HG03025 (cell line): Measurements from ENCODE around the gene TOR1A.
"Not testable (repeated sequence)": the region's sequence is repeated elsewhere in the genome, so short reads cannot be mapped to it uniquely, and the experiment has no call there.

Source experiments
- ATAC-seq: cut with Tn5 transposase; IDR thresholded peaks from one replicate; pipeline ENCODE4 v1.9.1; 2021; ENCODE audit warnings: mild to moderate bottlenecking, moderate library complexity; ENCODE audit not compliant: unreplicated experiment, low FRiP score

TOR1A gene

DNA sequence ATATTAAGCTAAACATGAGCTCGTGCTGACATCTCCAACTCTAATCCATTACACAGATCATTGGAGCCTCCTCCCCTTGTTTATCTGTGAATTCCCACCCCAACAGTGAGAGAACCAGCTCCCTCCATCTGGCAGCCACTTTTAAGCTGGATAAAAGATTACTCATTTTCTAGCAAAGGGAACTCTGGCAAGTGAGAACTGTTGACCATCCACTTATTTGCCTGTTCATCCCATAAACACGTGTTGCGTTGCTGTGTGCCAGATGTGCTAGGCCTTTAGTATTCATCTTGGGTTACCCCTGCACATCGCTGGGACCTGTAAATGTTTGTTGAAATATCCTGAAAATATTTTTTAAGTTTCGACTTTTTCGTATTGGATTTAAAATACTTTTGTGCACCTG is 2.4 kb upstream of the TOR1A start:
- ATAC-seq: no peak

DNA sequence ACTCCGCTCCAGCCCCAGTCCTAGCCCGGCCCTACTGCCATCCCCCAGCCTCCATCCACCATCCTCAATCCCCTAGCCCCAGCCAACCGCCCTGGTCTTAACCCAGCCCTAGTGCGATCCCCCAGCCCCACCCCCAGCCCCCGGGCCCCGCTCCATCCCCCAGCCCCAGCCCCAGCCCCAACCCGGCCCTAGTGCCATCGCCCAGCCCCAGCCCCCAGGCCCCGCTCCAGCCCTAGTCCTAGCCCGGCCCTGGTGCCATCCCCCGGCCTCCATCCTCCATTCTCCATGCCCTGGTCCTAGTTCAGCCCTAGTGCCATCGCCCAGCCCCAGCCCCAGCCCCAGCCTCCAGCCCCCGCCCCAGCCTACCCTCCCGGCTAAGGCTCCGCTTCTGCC is 398 bp downstream of the TOR1A start:
- ATAC-seq: peak; percentile 24

DNA sequence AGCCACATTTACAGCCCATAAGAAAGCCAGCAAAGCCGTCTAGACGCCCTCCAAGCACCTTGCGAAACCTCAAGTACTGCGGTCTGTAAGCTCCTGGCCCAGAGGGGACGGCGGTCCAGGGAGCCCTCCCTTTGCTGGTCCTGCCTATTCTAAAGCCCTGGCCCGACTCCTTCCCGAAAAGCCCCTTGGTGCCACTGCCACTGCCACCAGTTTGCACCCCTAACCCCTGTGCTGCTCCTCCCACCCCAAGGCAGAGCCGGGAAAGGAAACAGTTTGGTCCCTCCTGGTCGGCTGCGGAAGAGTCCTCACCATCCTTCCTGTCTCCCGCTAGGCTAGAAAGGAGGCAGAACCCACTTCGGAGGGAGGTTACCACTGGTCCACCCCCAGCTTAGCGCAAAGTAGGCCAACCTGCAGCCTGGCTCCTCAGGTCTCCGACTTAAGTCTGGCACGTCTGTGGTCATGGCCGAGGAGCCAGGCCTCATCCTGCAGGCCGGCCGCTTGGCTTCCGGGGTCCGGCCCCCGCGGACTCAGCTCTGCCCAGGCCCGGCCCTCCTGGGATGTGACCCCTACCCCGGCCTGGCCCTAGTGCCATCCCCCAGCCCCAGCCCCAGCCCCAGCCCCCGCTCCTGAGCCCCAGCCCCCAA is 916 bp downstream of the TOR1A start:
- no peak for ATAC-seq

DNA sequence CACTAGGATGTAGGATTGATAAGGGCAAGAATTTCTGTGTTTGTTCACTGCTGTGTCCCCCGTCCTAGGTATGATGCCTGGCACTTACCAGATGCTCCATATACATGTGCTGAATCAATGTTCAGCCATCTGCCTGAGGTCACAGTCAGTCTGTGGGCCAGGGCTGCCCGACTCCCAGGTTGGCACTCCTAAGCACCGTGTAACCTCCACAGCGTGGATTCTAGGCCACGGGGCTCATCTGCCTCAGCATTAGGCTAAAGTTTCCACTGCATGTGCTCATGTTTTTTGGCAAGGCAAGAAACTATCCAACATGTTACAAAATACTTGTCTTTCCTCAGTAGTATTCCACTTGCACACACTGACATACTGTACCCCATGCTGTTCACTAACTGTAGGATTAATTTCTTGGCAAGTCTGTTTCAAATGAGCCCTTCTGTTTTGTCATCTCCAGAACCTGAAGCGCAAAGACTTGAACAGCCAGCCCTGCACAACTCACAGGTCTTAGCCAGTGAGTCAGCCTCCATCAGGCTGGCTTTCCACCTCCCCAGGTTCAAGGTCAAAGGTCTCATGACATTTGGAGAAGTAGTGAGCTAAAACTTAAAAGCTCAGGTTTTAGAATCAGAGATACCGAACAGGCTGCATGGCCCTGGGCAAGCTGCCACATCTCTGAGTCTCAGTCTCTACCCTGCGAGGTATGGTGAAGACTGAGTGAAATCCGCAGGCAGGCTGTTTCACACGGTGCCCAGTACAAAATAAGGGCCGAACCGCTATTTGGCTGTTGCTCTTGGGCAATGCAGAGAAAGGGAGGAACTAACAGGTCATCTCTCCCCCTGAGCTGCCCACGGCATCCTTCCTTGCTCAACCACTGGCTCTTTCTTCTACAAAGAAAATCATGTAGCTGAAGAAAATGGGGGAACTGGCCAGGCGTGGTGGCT is 7.2 kb downstream of the TOR1A start:
- no peak for ATAC-seq

DNA sequence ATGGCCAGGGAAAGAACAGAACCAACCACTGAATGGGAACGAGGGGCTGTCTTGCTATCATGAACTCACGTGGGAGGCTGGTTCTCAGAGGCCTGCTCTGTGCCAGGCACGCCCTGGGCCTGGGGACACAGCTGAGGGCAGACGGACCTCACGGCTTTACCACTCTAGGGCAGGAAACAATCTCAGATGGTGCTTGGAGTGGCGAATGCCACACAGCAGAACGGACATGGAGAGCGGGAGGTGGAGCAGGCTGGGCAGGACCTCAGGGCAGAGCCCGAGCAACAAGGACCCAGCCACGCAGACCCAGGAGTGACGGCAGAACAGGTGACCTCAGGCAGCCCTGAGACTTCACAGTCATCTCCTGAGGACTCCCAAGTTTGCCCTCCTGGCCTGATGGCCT is 8.7 kb downstream of the TOR1A start:
- ATAC-seq: no peak

DNA sequence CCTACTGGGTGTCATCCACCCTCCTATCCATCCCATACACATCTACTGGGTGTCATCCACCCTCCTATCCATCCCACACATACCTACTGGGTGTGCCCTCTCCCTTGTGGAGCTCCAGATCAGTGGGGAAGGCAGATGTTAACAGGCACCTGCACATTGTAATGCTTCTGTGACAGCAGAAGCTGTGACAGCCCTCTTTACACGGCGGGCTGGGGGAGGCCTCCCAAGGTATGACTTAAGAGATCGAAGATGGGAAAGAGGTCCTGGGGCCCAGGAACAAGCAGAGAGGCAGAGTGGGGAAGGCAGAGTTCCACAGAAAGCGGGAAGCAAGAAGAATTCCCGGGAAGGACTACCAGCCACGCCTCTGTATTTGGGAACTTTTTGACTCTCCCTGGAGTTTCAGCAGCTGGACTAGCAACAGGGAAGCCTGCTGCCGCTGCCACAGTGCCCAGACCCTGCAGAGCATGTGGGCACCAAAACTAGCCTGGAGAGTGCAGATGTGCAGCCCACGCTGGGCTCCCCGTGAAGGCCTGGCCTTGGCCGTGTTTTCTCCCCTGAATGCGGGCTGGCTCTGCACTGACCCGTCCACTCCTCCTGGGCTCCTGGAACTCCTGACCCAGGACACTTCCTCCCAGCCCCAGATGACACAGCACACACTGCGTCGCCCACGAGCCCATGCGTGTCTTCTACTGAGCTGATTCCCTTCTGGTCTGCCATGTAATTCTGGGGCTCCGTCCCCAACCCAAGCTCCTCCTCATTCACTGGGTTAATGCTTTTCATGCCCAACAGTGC is 9.3 kb downstream of the TOR1A start:
- ATAC-seq: no peak

DNA sequence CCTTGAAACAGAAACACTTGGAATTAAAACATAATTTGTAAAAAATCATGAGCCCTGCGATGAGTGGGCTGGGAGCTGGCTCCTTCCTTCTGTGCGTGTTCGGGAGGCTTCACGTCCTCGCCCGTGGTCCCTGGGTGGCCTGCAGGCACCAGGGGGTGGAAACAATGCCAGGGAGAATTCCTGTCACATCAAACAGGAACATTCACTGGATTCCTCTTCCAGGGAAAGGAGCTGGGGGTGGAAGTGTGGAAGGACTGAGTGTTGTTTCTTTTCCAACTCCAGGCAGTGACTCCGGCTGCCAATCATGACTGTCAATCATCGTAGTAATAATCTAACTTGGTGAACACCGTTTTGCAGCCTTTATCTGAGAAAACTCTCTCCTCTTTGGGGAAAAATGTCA is 10.3 kb downstream of the TOR1A start:
- ATAC-seq: no peak

DNA sequence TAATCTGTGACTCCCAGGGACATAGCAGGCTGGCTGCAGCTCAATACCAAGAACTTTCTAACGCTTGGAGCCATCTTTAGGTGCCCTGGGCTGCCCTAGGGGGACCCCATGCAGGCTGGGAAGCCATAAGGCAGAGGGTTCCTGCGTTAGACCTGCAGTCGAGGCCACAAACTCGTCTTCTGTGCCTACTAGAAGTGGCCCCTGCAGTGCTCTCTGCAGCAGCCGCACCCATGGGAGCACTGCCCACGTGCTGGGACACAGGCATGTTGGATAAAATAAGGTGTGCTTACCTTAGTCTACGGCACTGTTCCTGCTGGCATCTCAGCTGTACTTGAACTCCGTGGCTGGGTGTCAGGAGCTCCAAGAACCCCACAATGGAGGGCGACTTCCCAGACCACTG is 11.6 kb downstream of the TOR1A start:
- no peak for ATAC-seq

DNA sequence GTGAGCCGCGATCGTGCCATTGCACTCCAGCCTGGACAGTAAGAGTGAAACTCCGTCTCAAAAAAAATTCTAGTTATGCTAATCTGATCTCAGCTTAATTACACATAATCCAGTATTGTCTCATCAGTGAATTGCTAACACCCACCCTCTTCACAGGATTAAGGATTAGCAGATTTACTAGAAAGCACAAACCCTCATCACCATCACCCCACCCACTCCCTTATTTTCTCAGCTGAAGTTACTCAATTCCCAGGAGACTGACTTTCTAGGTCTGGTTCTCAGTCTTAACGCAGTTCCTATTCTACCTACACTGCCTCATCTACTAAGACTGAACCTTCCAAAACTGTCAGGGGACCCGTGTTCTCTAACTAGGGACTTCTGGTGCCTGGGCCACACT is 12.0 kb downstream of the TOR1A start:
- ATAC-seq: no peak

DNA sequence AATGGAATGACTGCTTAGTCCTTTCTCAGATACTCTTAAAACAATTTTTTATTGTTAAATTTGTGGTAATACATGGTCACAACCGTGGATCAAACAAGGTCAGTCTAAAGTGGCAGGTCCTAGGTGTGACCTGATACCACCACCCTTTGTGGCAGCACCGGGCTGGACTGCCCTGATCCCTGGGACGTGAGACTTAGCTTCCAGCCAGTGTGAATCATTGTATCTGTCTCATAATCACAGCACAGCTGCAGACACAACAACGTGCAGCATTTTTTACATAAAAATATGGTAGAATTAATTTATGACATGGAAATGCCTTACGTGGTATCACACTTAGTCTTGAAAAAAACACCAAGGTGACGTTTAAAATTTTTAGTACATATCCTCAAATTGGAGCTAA is 13.1 kb downstream of the TOR1A start:
- no peak for ATAC-seq

DNA sequence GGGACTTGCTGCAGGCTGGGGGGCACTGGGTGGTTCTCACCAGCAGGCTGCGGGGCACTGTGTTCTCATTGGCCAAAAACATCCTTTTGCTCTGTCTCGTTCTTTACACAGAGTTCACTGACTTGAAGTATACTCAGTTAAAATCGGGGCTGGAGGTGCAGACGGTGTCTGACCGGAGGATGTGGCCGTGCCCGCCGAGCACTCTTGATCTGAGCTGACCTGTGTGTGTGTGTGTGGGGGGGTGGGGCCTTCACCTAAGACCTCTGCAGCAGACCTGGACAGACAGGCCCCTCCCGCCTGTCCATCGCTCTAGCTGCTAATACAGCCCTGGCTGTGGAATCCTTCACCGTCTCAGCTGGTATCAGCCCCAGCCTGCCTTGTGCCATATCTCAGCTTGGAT is 13.8 kb downstream of the TOR1A start:
- no peak for ATAC-seq

DNA sequence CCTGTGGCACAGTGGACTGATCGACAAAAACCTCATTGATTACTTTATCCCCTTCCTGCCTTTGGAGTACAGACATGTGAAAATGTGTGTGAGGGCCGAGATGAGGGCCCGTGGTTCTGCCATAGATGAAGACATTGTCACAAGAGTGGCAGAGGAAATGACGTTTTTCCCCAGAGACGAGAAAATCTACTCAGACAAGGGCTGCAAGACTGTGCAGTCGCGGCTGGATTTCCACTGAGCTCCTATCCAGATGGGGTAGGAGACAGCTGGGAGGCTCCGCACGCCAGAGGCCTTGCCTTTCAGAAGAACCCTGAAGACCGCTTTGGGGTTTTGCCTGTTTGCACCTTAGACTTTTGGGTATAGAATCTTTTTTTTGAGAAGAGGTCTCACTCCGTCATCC is 14.6 kb downstream of the TOR1A start:
- ATAC-seq: no peak

DNA sequence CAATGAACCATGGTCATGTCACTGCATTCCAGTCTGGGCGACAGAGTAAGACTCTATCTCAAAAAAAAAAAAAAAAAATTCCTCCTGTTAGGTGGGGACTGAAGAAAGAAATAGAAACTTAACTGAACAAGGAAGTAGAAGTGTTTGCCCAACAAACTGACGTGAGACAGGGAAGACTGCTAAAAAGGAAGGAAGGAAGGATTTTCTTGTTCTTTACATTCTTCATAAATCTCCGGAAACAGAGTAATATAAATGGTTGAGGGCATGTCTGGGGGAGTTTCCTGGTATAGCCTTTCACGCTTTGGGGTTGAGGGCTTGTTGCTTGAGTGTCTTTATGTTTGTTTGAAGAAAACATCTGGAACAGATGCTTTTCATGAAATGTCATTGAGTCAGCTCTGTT is 17.9 kb downstream of the TOR1A start:
- ATAC-seq: no peak

DNA sequence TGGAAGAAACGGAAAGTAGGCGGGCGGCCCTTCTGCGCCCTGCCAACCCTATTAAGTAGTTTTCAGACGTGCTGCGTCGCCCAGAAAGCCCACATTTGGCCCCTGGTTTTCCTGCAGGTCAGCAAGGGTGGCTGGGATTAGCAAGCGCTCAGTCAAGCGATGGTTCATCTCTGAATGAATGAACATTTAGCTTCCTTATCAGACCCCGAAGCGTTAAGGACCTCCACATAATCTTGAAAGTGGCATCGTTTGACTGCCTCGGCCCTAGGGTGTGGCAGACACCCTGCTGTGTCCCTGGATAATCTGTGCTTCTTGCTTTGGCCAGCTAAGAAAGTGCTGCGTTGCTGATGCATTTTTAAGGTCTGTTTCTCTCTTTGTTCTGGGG is 20.3 kb downstream of the TOR1A start:
- peak; percentile 6 for ATAC-seq

DNA sequence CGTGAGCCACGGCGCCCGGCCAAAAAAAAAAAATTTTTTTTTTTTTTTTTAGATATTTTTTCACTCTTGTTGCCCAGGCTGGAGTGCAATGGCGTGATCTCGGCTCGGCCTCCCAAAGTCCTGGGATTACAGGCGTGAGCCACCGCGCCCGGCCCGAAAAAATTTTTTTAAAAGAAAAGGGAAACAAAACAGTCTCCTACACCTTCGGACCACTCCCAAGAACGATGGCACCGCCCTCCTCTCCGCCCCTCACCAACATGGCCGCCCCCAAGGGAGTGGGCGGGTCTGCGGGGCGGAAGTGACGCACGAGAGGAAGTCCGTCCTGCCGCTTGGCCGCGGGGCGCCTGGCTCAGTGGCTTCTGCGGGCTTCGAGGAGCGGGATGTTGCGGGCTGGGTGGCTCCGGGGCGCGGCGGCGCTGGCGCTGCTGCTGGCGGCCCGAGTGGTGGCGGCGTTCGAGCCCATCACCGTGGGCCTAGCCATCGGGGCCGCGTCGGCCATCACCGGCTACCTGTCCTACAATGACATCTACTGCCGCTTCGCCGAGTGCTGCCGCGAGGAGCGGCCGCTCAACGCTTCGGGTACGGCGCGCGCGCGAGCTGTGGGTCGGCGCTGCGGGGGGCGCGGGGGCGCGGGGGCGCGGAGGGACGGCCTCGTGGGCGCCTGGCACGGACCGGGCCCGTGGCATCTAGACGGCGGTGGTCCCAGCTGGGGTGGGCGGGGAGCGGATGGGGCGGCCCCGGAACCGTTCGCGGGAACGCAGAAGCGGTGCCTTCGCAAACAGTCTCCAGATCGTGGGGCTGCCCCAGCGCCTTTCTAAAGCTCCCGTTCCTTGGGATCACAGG is 20.9 kb downstream of the TOR1A start, which contains the start of gene TOR1B:
Gene TOR1B, plus strand, starts transcription at position 352 of the 843 bp plus-strand sequence. Its CDS starts 29 bp downstream, at position 381.
- peak; percentile 81 for ATAC-seq

DNA sequence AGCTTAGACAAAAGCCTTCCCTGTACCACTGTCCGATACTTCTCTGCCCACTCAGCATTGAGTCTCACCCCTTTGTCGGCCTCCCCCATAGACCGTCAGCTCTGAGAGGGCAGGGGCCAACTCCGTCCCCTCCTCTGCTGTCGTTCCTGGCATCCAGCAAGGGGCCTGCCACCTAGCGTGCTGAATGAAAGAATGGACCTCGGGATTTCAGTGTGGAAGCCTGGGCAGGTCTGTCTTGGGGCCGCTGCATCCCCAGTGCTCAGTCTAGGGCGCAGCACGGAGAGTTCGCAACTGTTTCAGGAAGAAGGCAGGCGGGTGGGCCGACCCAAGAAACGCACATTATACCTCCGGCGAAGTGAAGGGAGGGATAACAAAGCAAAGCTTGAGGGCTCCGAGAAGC is 22.4 kb downstream of the TOR1A start:
- no peak for ATAC-seq

DNA sequence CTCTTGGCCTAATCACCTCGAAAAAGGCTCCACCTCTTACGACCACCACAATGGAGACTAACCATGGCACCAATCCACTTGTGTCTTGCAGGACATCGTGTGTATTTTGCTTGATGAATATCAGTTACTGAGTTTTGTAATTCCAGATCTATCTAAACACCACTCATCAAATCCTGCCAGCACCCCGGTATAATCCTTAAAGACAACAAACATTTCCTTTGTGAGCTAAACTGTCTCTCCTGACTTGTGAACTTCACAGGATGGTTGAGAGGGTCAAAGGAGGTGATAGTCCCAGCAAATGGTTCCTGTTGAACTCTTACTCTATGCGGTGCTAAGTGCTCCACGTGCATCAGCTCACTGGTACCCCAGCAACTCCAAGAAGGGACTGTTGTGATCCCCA is 25.0 kb downstream of the TOR1A start:
- ATAC-seq: no peak

DNA sequence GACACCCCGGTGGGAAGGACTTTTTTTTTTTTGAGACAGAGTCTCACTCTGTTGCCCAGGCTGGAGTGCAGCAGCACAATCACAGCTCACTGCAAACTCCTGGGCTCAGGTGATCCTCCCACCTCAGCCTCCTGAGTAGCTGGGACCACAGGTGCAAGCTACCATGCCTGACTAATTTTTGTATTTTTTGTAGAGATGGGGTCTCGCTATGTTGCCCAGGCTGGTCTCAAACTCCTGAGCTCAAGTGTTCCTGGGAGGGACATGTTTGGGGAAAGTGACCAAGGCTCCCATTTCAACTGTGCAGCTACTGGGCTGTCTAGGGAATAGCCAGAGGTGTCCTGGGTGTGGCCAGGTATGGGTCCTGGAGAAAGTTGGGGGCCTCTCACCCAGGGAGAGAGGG is 27.9 kb downstream of the TOR1A start:
- not testable (repeated sequence) for ATAC-seq

DNA sequence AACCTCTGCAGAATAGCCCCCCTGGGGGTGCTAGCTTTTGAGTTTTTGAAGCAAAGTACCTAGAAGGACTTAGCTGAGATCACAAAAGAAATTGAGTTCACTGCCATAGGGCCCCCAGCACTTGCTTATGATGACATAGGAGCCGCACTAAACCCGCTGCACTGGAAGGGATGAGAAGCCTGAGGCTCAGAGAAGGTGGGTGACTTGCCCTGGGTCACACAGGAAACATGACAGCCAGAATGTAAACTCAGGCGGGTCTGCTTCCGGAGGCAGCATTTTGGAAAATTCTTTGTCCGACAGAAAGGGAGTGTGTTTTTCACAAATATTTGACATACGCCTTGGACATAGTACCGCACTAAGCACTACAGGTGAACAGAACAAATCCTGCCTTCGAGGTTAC is 29.4 kb downstream of the TOR1A start:
- no peak for ATAC-seq

DNA sequence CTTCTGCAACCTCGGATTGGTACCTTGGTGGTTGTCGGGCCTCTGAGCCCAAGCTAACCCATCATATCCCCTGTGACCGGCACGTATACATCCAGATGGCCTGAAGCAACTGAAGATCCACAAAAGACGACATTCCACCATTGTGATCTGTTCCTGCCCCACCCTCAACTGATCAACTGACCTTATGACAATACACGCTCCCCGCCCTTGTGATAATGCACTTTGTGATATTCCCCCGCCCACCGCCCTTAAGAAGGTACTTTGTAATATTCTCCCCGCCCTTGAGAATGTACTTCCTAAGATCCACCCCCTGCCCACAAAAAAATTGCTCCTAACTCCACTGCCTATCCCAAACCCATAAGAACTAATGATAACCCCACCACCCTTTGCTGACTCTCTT is 37.5 kb downstream of the TOR1A start:
- ATAC-seq: no peak
